Measurements from ENCODE around the gene KCNG1. TPM values are rescaled to one million over a fixed set of nuclear protein-coding genes. Genes with fewer than 3 reads are reported as not detected.
"Not testable (repeated sequence)": the region's sequence is repeated elsewhere in the genome, so short reads cannot be mapped to it uniquely, and the experiment has no call there.

The KCNG1 gene
- total and polyA plus RNA-seq, 2 experiments from 2014 or later: 60.1 to 72.0 TPM

DNA sequence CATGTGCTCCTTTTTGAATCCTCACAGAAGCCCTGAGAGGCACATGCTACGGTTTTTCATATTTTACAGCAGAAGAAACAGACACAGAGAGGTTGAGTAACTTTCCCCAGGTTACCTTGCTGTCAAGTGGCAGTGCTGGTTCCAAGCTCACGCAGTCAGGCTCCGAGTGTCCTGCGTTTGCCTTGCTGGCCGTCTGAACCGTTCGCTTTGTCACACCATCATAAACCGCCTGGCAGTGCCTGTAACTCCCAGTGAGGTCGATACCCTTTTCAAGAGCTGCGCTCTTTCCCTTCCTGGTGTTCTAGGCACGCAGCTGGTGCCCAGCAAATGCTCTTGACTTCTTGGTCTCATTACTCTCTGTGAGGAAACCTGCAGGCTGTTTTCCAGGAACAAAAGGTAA is 31.3 kb upstream of the KCNG1 start:
- H3K4me1 ChIP-seq (ENCODE audit: low read depth): peaks cover 4% of the 10 kb centered on the region
- no peaks in the 10 kb centered on the region for H3K36me3 ChIP-seq
- TF ChIP-seq, protein P1, sequence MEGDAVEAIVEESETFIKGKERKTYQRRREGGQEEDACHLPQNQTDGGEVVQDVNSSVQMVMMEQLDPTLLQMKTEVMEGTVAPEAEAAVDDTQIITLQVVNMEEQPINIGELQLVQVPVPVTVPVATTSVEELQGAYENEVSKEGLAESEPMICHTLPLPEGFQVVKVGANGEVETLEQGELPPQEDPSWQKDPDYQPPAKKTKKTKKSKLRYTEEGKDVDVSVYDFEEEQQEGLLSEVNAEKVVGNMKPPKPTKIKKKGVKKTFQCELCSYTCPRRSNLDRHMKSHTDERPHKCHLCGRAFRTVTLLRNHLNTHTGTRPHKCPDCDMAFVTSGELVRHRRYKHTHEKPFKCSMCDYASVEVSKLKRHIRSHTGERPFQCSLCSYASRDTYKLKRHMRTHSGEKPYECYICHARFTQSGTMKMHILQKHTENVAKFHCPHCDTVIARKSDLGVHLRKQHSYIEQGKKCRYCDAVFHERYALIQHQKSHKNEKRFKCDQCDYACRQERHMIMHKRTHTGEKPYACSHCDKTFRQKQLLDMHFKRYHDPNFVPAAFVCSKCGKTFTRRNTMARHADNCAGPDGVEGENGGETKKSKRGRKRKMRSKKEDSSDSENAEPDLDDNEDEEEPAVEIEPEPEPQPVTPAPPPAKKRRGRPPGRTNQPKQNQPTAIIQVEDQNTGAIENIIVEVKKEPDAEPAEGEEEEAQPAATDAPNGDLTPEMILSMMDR (IDR thresholded peaks at IDR 0.05; ENCODE audit: low read depth, low read length): no peak
- no peaks in the 10 kb centered on the region for H3K27me3 ChIP-seq
- no peaks in the 10 kb centered on the region for H3K9me3 ChIP-seq (ENCODE audit: low read depth)
- H3K27ac ChIP-seq: no peak overlapping the region
- no peak for DNase-seq (ENCODE audit: low read depth in 1 of 2, low spot score in 1 of 2)
- no peak overlapping the region for H3K4me3 ChIP-seq

DNA sequence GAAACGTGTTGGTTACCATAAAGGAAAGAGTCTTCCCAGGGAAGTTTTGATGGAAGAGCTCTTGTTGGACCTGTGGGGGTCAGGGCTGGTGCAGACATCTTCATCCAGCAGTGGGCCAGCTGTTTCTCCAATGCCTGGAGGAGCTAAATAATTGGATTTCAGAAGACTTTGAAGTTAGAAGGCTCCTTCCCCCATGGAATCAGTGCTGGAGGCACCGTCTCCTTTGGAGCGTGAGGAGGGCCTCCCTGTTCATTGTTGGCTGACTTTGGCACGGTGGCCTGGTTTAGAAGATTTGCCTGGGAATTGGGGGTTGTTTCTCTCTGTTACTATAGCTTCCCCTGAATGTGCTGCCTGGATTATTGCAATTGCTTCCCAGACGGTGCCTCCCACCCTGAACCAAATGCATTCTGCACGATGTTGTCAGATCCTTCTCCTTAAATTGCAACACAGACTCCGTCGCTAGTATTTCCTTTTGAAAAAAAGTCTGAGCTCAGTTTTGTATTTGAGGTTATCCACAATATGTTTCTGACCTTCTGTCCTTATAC is 27.7 kb upstream of the KCNG1 start:
- Histone ChIP-seq H3K36me3 (no peaks in the 10 kb centered on the region), H3K9me3 (ENCODE audit: low read depth) (no peaks in the 10 kb centered on the region), H3K27ac (no peak overlapping the region), H3K27me3 (no peaks in the 10 kb centered on the region), H3K4me1 (ENCODE audit: low read depth) (no peaks in the 10 kb centered on the region), H3K4me3 (no peak overlapping the region)
- peak in 1 of 2 donors; percentile 50 for DNase-seq (ENCODE audit: low read depth in 1 of 2, low spot score in 1 of 2)
- TF ChIP-seq, protein P1 (IDR thresholded peaks at IDR 0.05; ENCODE audit: low read depth, low read length): no peak

DNA sequence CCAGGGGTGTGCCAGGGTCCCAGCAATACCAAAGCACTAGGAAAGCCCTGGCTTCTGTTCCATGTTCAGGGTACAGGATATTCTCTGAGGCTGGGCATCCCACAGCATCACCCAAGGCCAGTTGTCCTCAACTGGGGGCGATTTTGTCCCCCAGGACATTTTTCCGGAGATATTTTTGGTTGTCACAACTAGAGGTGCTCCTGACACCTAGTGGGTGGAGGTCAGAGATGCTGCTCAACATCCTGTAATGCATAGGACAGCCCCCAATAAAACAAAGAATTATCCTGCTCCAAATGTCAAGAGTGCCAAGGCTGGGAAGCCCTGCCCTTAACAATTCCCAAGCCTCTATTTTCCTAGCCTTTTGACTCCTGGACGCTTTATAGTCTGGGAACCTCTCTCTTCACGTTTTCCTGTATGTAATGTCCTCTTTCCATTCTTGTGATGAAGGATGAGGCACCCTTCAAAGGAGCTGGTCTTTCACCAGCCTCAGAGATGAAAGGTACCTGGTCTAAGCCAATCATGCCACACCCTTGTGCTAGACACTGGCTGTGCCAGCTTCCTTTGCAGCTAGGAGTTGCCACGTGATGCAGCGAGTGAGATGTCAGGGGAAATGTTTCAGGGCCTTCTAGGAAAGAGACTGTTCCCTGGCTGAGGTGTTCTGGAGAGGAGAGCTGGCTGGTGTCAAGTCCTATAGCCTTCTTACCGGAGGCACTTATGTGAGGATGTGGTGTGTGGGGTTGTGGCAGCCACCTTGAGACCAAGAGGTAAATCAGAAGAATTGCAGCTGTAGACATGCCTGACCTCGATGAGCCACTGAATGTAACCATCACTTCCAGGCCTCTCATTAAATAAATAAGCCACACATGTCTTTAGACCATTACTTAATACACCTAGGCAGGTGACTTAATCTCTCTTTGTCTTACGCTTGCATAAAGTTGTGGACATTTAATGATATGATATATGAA is 23.4 kb upstream of the KCNG1 start:
- no peaks in the 10 kb centered on the region for H3K9me3 ChIP-seq (ENCODE audit: low read depth)
- H3K36me3 ChIP-seq: no peaks in the 10 kb centered on the region
- DNase-seq (ENCODE audit: low read depth in 1 of 2, low spot score in 1 of 2): no peak
- no peak overlapping the region for H3K4me3 ChIP-seq
- no peaks in the 10 kb centered on the region for H3K4me1 ChIP-seq (ENCODE audit: low read depth)
- no peaks in the 10 kb centered on the region for H3K27me3 ChIP-seq
- TF ChIP-seq, protein P1 (IDR thresholded peaks at IDR 0.05; ENCODE audit: low read depth, low read length): no peak
- H3K27ac ChIP-seq: no peak overlapping the region

DNA sequence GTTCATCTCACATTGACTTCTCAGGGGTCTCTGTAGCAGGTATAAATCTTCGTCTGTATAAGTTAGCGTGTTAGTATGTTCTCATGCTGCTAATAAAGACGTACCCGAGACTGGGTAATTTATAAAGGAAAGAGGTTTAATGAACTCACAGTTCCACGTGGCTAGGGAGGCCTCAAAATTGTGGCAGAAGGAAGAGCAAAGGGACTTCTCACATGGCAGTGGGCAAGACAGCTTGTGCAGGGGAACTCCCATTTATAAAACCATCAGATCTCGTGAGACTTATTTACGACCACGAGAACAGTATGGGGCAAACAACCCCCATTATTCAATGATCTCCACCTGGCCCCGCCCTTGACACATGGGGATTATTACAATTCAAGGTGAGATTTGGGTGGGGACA is 22.6 kb upstream of the KCNG1 start:
- DNase-seq (ENCODE audit: low read depth in 1 of 2, low spot score in 1 of 2); H3K27ac ChIP-seq; H3K36me3 ChIP-seq; H3K27me3 ChIP-seq; H3K4me1 ChIP-seq (ENCODE audit: low read depth); H3K9me3 ChIP-seq (ENCODE audit: low read depth); H3K4me3 ChIP-seq: not testable (repeated sequence)

DNA sequence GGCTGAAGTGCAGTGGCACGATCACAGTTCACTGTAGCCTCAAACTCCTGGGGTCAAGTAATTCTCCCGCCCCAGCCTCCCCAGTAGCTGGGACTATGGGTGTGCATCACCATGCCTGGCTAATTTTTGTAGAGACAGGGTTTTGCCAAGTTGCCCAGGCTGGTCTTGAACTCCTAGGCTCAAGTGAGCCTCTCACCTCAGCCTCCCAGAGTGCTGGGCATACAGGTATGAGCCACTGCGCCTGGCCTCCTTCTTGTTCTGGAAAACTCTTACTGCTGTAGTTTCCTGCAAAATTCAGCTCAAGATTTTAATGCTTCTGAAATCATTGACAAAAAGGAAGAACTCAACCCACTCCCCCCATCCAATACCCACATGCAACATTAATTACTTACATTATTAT is 21.9 kb upstream of the KCNG1 start:
- H3K4me1 ChIP-seq (ENCODE audit: low read depth): no peaks in the 10 kb centered on the region
- no peaks in the 10 kb centered on the region for H3K27me3 ChIP-seq
- no peak overlapping the region for H3K4me3 ChIP-seq
- H3K36me3 ChIP-seq: no peaks in the 10 kb centered on the region
- no peak overlapping the region for H3K27ac ChIP-seq
- TF ChIP-seq, protein P1 (IDR thresholded peaks at IDR 0.05; ENCODE audit: low read depth, low read length): no peak
- no peaks in the 10 kb centered on the region for H3K9me3 ChIP-seq (ENCODE audit: low read depth)
- DNase-seq (ENCODE audit: low read depth in 1 of 2, low spot score in 1 of 2): no peak

DNA sequence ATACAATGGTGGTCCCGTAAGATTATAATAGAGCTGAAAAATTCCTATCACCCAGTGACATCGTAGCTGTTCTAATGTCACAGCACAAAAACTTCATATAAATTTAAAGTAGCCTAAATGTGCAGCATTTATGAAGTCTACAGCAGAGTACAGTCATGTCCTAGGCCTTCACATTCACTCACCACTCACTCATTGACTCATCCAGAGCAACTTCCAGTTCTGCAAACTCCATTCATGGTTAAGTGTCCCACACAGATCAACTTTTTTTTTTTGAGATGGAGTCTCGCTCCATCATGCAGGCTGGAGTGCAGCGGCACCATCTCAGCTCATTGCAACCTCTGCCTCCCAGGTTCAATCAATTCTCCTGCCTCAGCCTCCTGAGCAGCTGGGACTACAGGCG is 20.9 kb upstream of the KCNG1 start:
- Histone ChIP-seq H3K27ac (no peak overlapping the region), H3K27me3 (no peaks in the 10 kb centered on the region), H3K4me1 (ENCODE audit: low read depth) (no peaks in the 10 kb centered on the region), H3K36me3 (no peaks in the 10 kb centered on the region), H3K4me3 (no peak overlapping the region), H3K9me3 (ENCODE audit: low read depth) (no peaks in the 10 kb centered on the region)
- no peak for DNase-seq (ENCODE audit: low read depth in 1 of 2, low spot score in 1 of 2)
- TF ChIP-seq, protein P1 (IDR thresholded peaks at IDR 0.05; ENCODE audit: low read depth, low read length): no peak

All from cardiac muscle cell (in vitro differentiated cells and primary cell).